Panc1 (cell line): ENCODE results near the gene F11. TPM values are rescaled to one million over a fixed set of nuclear protein-coding genes. Genes with fewer than 3 reads are reported as not detected.

ENCODE experiments used
- ATAC-seq: fragments of 200-7000 bp; cut with Tn5 transposase; 2 replicates; pipeline ENCODE4 v1.9.1; 2020; ENCODE audit warnings: mild to moderate bottlenecking, moderate library complexity
- BruUV-seq: library from RNA; stranded (reverse); fragments of 400-500 nt; replicated peaks from 2 replicates; lab custom pipeline; 2021; lab: Mats Ljungman, UMichigan
- CTCF ChIA-PET: fragments of 300-600 bp; sonication (Branson Sonifier 250); formaldehyde crosslinking; loops from one replicate; lab custom pipeline; 2022; ENCODE audit warnings: antibody characterized with exemption; lab: Charles Lee
- POLR2A ChIA-PET: fragments of 300-600 bp; sonication (Branson Sonifier 250); formaldehyde crosslinking; loops from one replicate; lab custom pipeline; 2022; ENCODE audit warnings: antibody characterized with exemption; lab: Charles Lee
- DNase-seq: peaks from one replicate; pipeline ENCODE4 v3.0.0-alpha.2; 2010; ENCODE audit warnings: low read depth, low spot score
- H3K27ac ChIP-seq: 2 replicates; pipeline ENCODE4 v1.5.1; 2011; ENCODE audit warnings: mild to moderate bottlenecking, low read length, inconsistent platforms
- H3K27me3 ChIP-seq: fragments of 200-500 bp; sonication (Bioruptor generic); 2 replicates; pipeline ENCODE4 v1.6.0; 2014; ENCODE audit warnings: low read length, inconsistent platforms; ENCODE audit not compliant: control insufficient read depth, insufficient read depth
- H3K36me3 ChIP-seq: fragments of 200-500 bp; sonication (Bioruptor generic); 2 replicates; pipeline ENCODE4 v1.5.1; 2014; ENCODE audit warnings: inconsistent platforms, mild to moderate bottlenecking, low read length, moderate library complexity; ENCODE audit not compliant: control insufficient read depth, insufficient read depth
- H3K4me1 ChIP-seq: 2 replicates; pipeline ENCODE4 v1.5.1; 2011; ENCODE audit warnings: inconsistent platforms, mild to moderate bottlenecking, low read length, moderate library complexity; ENCODE audit not compliant: control insufficient read depth, insufficient read depth
- H3K4me3 ChIP-seq, 2 experiments: 2 replicates each; pipeline ENCODE4 v1.5.1; 2011 to 2012; ENCODE audit warnings: low read depth in 2 of 2, low read length in 2 of 2, mild to moderate bottlenecking in 2 of 2, inconsistent platforms in 1 of 2, moderate library complexity in 1 of 2
- H3K9me3 ChIP-seq: fragments of 200-500 bp; sonication (Bioruptor generic); 2 replicates; pipeline ENCODE4 v1.5.1; 2014; ENCODE audit warnings: low read depth, mild to moderate bottlenecking, inconsistent platforms, low read length, moderate library complexity; ENCODE audit not compliant: control insufficient read depth, insufficient read depth
- CTCF ChIP-seq: fragments of 450-650 bp; IDR thresholded peaks from 2 replicates; pipeline ENCODE4 v1.5.1; 2017; ENCODE audit warnings: mild to moderate bottlenecking
- POLR2AphosphoS5 ChIP-seq: IDR thresholded peaks from 2 replicates; pipeline ENCODE4 v1.6.1; 2012; ENCODE audit warnings: mild to moderate bottlenecking, low read depth, low read length, moderate library complexity
- REST ChIP-seq, 2 experiments: IDR thresholded peaks; 2 replicates each; pipeline ENCODE4 v1.6.1; 2011 to 2012; ENCODE audit warnings: low read depth in 2 of 2, control low read depth in 1 of 2, low read length in 1 of 2, mild to moderate bottlenecking in 1 of 2, moderate library complexity in 1 of 2; ENCODE audit not compliant: insufficient read depth in 1 of 2
- SIN3A ChIP-seq: IDR thresholded peaks from 2 replicates; pipeline ENCODE4 v1.6.1; 2012; ENCODE audit warnings: low read depth, mild to moderate bottlenecking, low read length, moderate library complexity, borderline replicate concordance; ENCODE audit not compliant: insufficient read depth
- TCF7L2 ChIP-seq: IDR thresholded peaks from 2 replicates; pipeline ENCODE4 v1.6.1; 2011; ENCODE audit warnings: mild to moderate bottlenecking, low read depth, low read length, inconsistent platforms
- in situ Hi-C: cut with HindIII; loops from 2 replicates; pipeline ENCODE4 v1.10.0; 2016; ENCODE audit warnings: low sequenced_read_pairs, low pct_unique_long_range_greater_than_20kb
- intact Hi-C: fragments of 100-400 bp; cut with micrococcal nuclease; formaldehyde crosslinking; loops from one replicate; pipeline ENCODE4 v1.10.0; 2022; ENCODE audit not compliant: unreplicated experiment
- total RNA-seq: library from RNA; stranded (reverse); gene quantifications from one replicate; pipeline ENCODE4 v1.2.1, GENCODE V29; 2021; ENCODE audit not compliant: unreplicated experiment

Gene F11
- total RNA-seq, 1 experiment from 2014 or later: not detected

- BruUV-seq: no TSS peak
- in situ Hi-C loops (no loop called here), intact Hi-C loops (no loop called here)
- ATAC-seq: no peak
- no peaks in the 10 kb centered on the region for H3K27me3 ChIP-seq
- no peak overlapping the region for H3K27ac ChIP-seq
- ChIA-PET POLR2A (no interaction called here), CTCF (no interaction called here)
- H3K4me1 ChIP-seq: no peaks in the 10 kb centered on the region
- DNase-seq: no peak
- no peaks in the 10 kb centered on the region for H3K36me3 ChIP-seq
- no peaks in the 10 kb centered on the region for H3K9me3 ChIP-seq
- no peak for TF ChIP-seq REST (IDR thresholded peaks at IDR 0.05; ENCODE audit: insufficient read depth in 1 of 2, low read depth in 2 of 2, low read length in 1 of 2)
- TF ChIP-seq POLR2AphosphoS5: no peak
- TF ChIP-seq SIN3A: no peak
- TF ChIP-seq CTCF: no peak
- TF ChIP-seq TCF7L2: no peak
- H3K4me3 ChIP-seq: no peak overlapping the region
Measured at GRCh38 chr4:186250760-186251159, 15.2 kb upstream of the F11 start.

- POLR2A ChIA-PET: no interaction called here
- no peak for ATAC-seq
- Histone ChIP-seq H3K9me3 (no peaks in the 10 kb centered on the region), H3K4me3 (no peak overlapping the region), H3K36me3 (no peaks in the 10 kb centered on the region), H3K4me1 (no peaks in the 10 kb centered on the region), H3K27ac (no peak overlapping the region), H3K27me3 (no peaks in the 10 kb centered on the region)
- intact Hi-C loops (no loop called here), in situ Hi-C loops (no loop called here)
- TF ChIP-seq POLR2AphosphoS5 (no peak), REST (IDR thresholded peaks at IDR 0.05; ENCODE audit: insufficient read depth in 1 of 2, low read depth in 2 of 2, low read length in 1 of 2) (no peak)
- no peak for DNase-seq
- no TSS peak for BruUV-seq
- CTCF ChIA-PET: no interaction called here
Measured at GRCh38 chr4:186255122-186255521, 10.9 kb upstream of the F11 start.
